SK-N-SH (cell line): ENCODE data around the gene ICA1. TPM values are rescaled to one million over a fixed set of nuclear protein-coding genes. Genes with fewer than 3 reads are reported as not detected.

ENCODE experiments used
- CTCF ChIA-PET: fragments of 300-600, 350-600 bp; formaldehyde crosslinking; extraction: SDS; loops from one replicate; lab custom pipeline; 2021; lab: Yijun Ruan, JAX
- POLR2A ChIA-PET: fragments of 350-600 bp; sonication (Branson Sonifier 250); formaldehyde crosslinking; extraction: SDS; loops from one replicate; lab custom pipeline; 2020; ENCODE audit warnings: antibody characterized with exemption, inconsistent platforms; lab: Yijun Ruan, JAX
- DNase-seq: peaks from one replicate; pipeline ENCODE4 v3.0.0; 2012
- H2AFZ ChIP-seq: fragments of 200-600 bp; sonication (generic); 2 replicates; pipeline ENCODE4 v1.8.1; 2016; ENCODE audit warnings: antibody characterized with exemption, mild to moderate bottlenecking, low read depth
- H3F3A ChIP-seq: fragments of 200-600 bp; sonication (generic); replicated peaks from 2 replicates; pipeline ENCODE3; 2016; ENCODE audit warnings: antibody characterized with exemption, mild to moderate bottlenecking; ENCODE audit not compliant: insufficient read depth
- H3K27ac ChIP-seq, 2 experiments: fragments of 200-500 bp in 1 of 2; fragments of 200-600 bp in 1 of 2; sonication (Bioruptor generic) in 1 of 2; sonication (generic), shearing (Covaris generic) in 1 of 2; 2 replicates each; pipeline versions ENCODE4 v1.5.1 to v1.6.1; 2014 to 2016; ENCODE audit warnings: low read depth in 2 of 2, inconsistent platforms in 1 of 2, low read length in 1 of 2, mild to moderate bottlenecking in 1 of 2, mixed read lengths in 1 of 2
- H3K27me3 ChIP-seq: fragments of 200-600 bp; sonication (generic), shearing (Covaris generic); 2 replicates; pipeline ENCODE4 v1.6.1; 2016; ENCODE audit warnings: mixed run types; ENCODE audit not compliant: insufficient read depth
- H3K36me3 ChIP-seq, 2 experiments: fragments of 200-500 bp in 1 of 2; fragments of 200-600 bp in 1 of 2; sonication (Bioruptor generic) in 1 of 2; sonication (generic) in 1 of 2; replicated peaks in 1 of 2; 2 replicates each; pipeline versions ENCODE3 to v1.5.1; 2014 to 2016; ENCODE audit warnings: low read length in 1 of 2, mild to moderate bottlenecking in 1 of 2; ENCODE audit not compliant: insufficient read depth in 2 of 2, control insufficient read depth in 1 of 2
- H3K4me1 ChIP-seq, 2 experiments: fragments of 200-500 bp in 1 of 2; fragments of 200-600 bp in 1 of 2; sonication (Bioruptor generic) in 1 of 2; sonication (generic), shearing (Covaris generic) in 1 of 2; 2 replicates each; pipeline versions ENCODE4 v1.5.1 to v1.6.1; 2014 to 2016; ENCODE audit warnings: low read depth in 1 of 2, low read length in 1 of 2, mixed run types in 1 of 2; ENCODE audit not compliant: insufficient read depth in 2 of 2, control insufficient read depth in 1 of 2
- H3K4me2 ChIP-seq: fragments of 200-600 bp; sonication (generic), shearing (Covaris generic); 2 replicates; pipeline ENCODE4 v1.6.1; 2017; ENCODE audit warnings: mixed run types
- H3K4me3 ChIP-seq, 2 experiments: fragments of 200-500 bp in 1 of 2; fragments of 200-600 bp in 1 of 2; sonication (Bioruptor generic) in 1 of 2; sonication (generic), shearing (Covaris generic) in 1 of 2; 2 replicates each; pipeline versions ENCODE4 v1.5.1 to v1.8.1; 2014 to 2016; ENCODE audit warnings: low read depth in 2 of 2, inconsistent platforms in 1 of 2, low read length in 1 of 2, mild to moderate bottlenecking in 1 of 2, mixed read lengths in 1 of 2, moderate library complexity in 1 of 2
- H3K79me2 ChIP-seq: fragments of 200-600 bp; sonication (generic); 2 replicates; pipeline ENCODE4 v1.8.1; 2017; ENCODE audit warnings: mild to moderate bottlenecking; ENCODE audit not compliant: insufficient read depth
- H3K9ac ChIP-seq: fragments of 200-600 bp; sonication (generic); 2 replicates; pipeline ENCODE4 v1.6.1; 2017; ENCODE audit warnings: mixed run types
- H3K9me2 ChIP-seq: fragments of 200-600 bp; sonication (generic); 2 replicates; pipeline ENCODE4 v1.6.1; 2017; ENCODE audit warnings: mixed run types
- H3K9me3 ChIP-seq: fragments of 200-600 bp; sonication (generic); 2 replicates; pipeline ENCODE4 v1.6.1; 2017; ENCODE audit warnings: mixed run types, mild to moderate bottlenecking, moderate library complexity
- H4K20me1 ChIP-seq: fragments of 200-600 bp; sonication (generic); 2 replicates; pipeline ENCODE4 v1.6.1; 2017; ENCODE audit warnings: mild to moderate bottlenecking, mixed run types; ENCODE audit not compliant: insufficient read depth
- CHD2 ChIP-seq: fragments of 150-350 bp; IDR thresholded peaks from 2 replicates; pipeline ENCODE4 v1.6.1; 2018; ENCODE audit warnings: low read length; ENCODE audit not compliant: partially characterized antibody
- ELF1 ChIP-seq: IDR thresholded peaks from 2 replicates; pipeline ENCODE4 v1.4.0; 2012
- FOXJ3 ChIP-seq: sonication (generic); formaldehyde crosslinking; IDR thresholded peaks from 2 replicates; pipeline ENCODE4 v1.5.1; 2020; ENCODE audit warnings: mild to moderate bottlenecking, missing genetic modification reagents
- FOXM1 ChIP-seq: IDR thresholded peaks from 2 replicates; pipeline ENCODE4 v1.4.0; 2012; ENCODE audit warnings: low read depth, mild to moderate bottlenecking
- JUND ChIP-seq: IDR thresholded peaks from 2 replicates; pipeline ENCODE4 v1.4.0; 2012
- NFIC ChIP-seq: IDR thresholded peaks from 2 replicates; pipeline ENCODE4 v1.4.0; 2012; ENCODE audit warnings: borderline replicate concordance
- RAD21 ChIP-seq: IDR thresholded peaks from 2 replicates; pipeline ENCODE4 v1.6.1; 2012; ENCODE audit warnings: mild to moderate bottlenecking, low read length
- RCOR1 ChIP-seq: fragments of 150-350 bp; IDR thresholded peaks from 2 replicates; pipeline ENCODE4 v1.6.1; 2017; ENCODE audit warnings: antibody characterized with exemption, low read length
- TCF12 ChIP-seq: IDR thresholded peaks from 2 replicates; pipeline ENCODE4 v1.4.0; 2012
- TEAD4 ChIP-seq: IDR thresholded peaks from 2 replicates; pipeline ENCODE4 v1.4.0; 2012; ENCODE audit warnings: mild to moderate bottlenecking, borderline replicate concordance; ENCODE audit not compliant: insufficient read depth
- USF2 ChIP-seq: fragments of 150-350 bp; IDR thresholded peaks from 2 replicates; pipeline ENCODE4 v1.6.1; 2017; ENCODE audit warnings: antibody characterized with exemption, low read length, low read depth, borderline replicate concordance
- WGBS: methylation state at CpG from one replicate; pipeline ENCODE4 v1.1.6; 2017; ENCODE audit warnings: low lambda C conversion rate; 5-methylcytosine and 5-hydroxymethylcytosine counted together
- polyA plus RNA-seq, 3 experiments: library from polyadenylated mRNA; depleted of rRNA; stranded (reverse); fragments of >200 nt; gene quantifications; 2 replicates each; pipeline ENCODE4 v1.2.3, GENCODE V29; 2012
- TF ChIP-seq, protein P1 (sequence below): IDR thresholded peaks from 2 replicates; pipeline ENCODE4 v1.6.1; 2012; ENCODE audit warnings: mild to moderate bottlenecking, low read depth, low read length, moderate library complexity
- TF ChIP-seq, protein P2 (sequence below): IDR thresholded peaks from 2 replicates; pipeline ENCODE4 v1.4.0; 2012; ENCODE audit warnings: low read depth, borderline replicate concordance

Gene ICA1
- polyA plus RNA-seq, 1 of the 3 experiments (the other 2 are of a cell fraction): 2.4 TPM

- TF ChIP-seq RAD21 (no peak), TCF12 (no peak), CHD2 (no peak), TEAD4 (no peak), NFIC (no peak)
Measured at GRCh38 chr7:8111282-8111960, 150.5 kb downstream of the ICA1 start (continued).

- CTCF ChIA-PET: interaction anchor here (1.4 kb wide), 1 partner anchor 39 kb away, joined by 3 read pairs; no protein-coding TSS in a partner anchor
- Histone ChIP-seq H3K4me3 (no peak overlapping the region), H3K27ac (no peak overlapping the region), H3K4me1 (no peaks in the 10 kb centered on the region; a peak in 2 of 4 replicates), H4K20me1 (no peaks in the 10 kb centered on the region), H3K36me3 (peaks cover 0 to 2% of the 10 kb centered on the region in 2 experiments), H3F3A (no peaks in the 10 kb centered on the region), H3K9me2 (no peaks in the 10 kb centered on the region), H3K9ac (no peak overlapping the region), H3K27me3 (no peaks in the 10 kb centered on the region), H3K9me3 (no peaks in the 10 kb centered on the region), H3K4me2 (peak overlapping the region; percentile 14), H2AFZ (no peak overlapping the region), H3K79me2 (no peaks in the 10 kb centered on the region)
- no peak for DNase-seq
- TF ChIP-seq FOXJ3 (no peak), TEAD4 (no peak), FOXM1 (no peak), RAD21 (no peak), JUND (no peak), USF2 (no peak), ELF1 (no peak), RCOR1 (no peak)
- TF ChIP-seq, protein P1, sequence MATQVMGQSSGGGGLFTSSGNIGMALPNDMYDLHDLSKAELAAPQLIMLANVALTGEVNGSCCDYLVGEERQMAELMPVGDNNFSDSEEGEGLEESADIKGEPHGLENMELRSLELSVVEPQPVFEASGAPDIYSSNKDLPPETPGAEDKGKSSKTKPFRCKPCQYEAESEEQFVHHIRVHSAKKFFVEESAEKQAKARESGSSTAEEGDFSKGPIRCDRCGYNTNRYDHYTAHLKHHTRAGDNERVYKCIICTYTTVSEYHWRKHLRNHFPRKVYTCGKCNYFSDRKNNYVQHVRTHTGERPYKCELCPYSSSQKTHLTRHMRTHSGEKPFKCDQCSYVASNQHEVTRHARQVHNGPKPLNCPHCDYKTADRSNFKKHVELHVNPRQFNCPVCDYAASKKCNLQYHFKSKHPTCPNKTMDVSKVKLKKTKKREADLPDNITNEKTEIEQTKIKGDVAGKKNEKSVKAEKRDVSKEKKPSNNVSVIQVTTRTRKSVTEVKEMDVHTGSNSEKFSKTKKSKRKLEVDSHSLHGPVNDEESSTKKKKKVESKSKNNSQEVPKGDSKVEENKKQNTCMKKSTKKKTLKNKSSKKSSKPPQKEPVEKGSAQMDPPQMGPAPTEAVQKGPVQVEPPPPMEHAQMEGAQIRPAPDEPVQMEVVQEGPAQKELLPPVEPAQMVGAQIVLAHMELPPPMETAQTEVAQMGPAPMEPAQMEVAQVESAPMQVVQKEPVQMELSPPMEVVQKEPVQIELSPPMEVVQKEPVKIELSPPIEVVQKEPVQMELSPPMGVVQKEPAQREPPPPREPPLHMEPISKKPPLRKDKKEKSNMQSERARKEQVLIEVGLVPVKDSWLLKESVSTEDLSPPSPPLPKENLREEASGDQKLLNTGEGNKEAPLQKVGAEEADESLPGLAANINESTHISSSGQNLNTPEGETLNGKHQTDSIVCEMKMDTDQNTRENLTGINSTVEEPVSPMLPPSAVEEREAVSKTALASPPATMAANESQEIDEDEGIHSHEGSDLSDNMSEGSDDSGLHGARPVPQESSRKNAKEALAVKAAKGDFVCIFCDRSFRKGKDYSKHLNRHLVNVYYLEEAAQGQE: no peak
- TF ChIP-seq, protein P2, sequence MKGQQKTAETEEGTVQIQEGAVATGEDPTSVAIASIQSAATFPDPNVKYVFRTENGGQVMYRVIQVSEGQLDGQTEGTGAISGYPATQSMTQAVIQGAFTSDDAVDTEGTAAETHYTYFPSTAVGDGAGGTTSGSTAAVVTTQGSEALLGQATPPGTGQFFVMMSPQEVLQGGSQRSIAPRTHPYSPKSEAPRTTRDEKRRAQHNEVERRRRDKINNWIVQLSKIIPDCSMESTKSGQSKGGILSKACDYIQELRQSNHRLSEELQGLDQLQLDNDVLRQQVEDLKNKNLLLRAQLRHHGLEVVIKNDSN: no peak
- POLR2A ChIA-PET: no interaction called here
- WGBS: 32% methylated on average over 4 of the region's 4 CpGs
Measured at GRCh38 chr7:8109196-8110022, 152.6 kb downstream of the ICA1 start.
